Measurements from ENCODE around the gene ANTKMT.

- peak; percentile 51 for TF ChIP-seq POLR2AphosphoS5 (IDR thresholded peaks at IDR 0.05; ENCODE audit: low read depth, low read length)
- TF ChIP-seq CTCF (IDR thresholded peaks at IDR 0.05): no peak; the same call in 1 of the 2 replicates
These were observed 45.7 kb upstream of the ANTKMT start, which contains the start of gene RHBDL1 for GRCh38 chr16:674968-675883.

All from Panc1 (cell line).